WERI-Rb-1 (cell line): ENCODE data around the gene UQCRHL.
A peak's percentile ranks its signal among the peaks of the same experiment; 100 is the strongest.
"Not testable (repeated sequence)": the region's sequence is repeated elsewhere in the genome, so short reads cannot be mapped to it uniquely, and the experiment has no call there.

Experiments
- DNase-seq: peaks from one replicate; pipeline ENCODE4 v3.0.0-alpha.2; 2020
- H3K27ac ChIP-seq: fragments of 250-450 bp; sonication (Bioruptor Pico); 2 replicates; pipeline ENCODE4 v1.5.1; 2020; ENCODE audit warnings: mild to moderate bottlenecking, moderate library complexity
- H3K27me3 ChIP-seq: fragments of 250-450 bp; sonication (Bioruptor Pico); 2 replicates; pipeline ENCODE4 v1.5.1; 2021; ENCODE audit warnings: mild to moderate bottlenecking, low read depth, moderate library complexity; ENCODE audit not compliant: insufficient read depth, severe bottlenecking
- H3K36me3 ChIP-seq: fragments of 250-450 bp; sonication (Bioruptor Pico); 2 replicates; pipeline ENCODE4 v1.5.1; 2020; ENCODE audit warnings: mild to moderate bottlenecking, moderate library complexity
- H3K4me3 ChIP-seq: 2 replicates; pipeline ENCODE4 v1.5.1; 2011; ENCODE audit warnings: low read depth, mild to moderate bottlenecking, control low read depth, low read length
- H3K9me3 ChIP-seq: fragments of 250-450 bp; sonication (Bioruptor Pico); 2 replicates; pipeline ENCODE4 v1.5.1; 2021; ENCODE audit warnings: mild to moderate bottlenecking, moderate library complexity; ENCODE audit not compliant: severe bottlenecking
- CTCF ChIP-seq: IDR thresholded peaks from 2 replicates; pipeline ENCODE4 v1.5.1; 2011; ENCODE audit warnings: low read depth, mild to moderate bottlenecking, control low read depth, inconsistent platforms, low read length

UQCRHL gene

GRCh38 chr1:15849775-15850324 is 42.4 kb upstream of the UQCRHL start:
- no peak for TF ChIP-seq CTCF
- no peaks in the 10 kb centered on the region for H3K9me3 ChIP-seq
- H3K36me3 ChIP-seq, result peaks cover 3% of the 10 kb centered on the region; the same call in 1 of the 2 replicates
- peak overlapping the region; percentile 95 for H3K27ac ChIP-seq
- peak overlapping the region; percentile 81 for H3K4me3 ChIP-seq
- no peaks in the 10 kb centered on the region for H3K27me3 ChIP-seq
- peak; percentile 94 for DNase-seq

GRCh38 chr1:15848929-15849774 is 41.7 kb upstream of the UQCRHL start:
- no peak for TF ChIP-seq CTCF
- peak overlapping the region; percentile 81 for H3K4me3 ChIP-seq
- H3K9me3 ChIP-seq, result no peaks in the 10 kb centered on the region
- H3K27ac ChIP-seq, result peak overlapping the region; percentile 95
- H3K36me3 ChIP-seq, result peaks cover 3% of the 10 kb centered on the region; the same call in 1 of the 2 replicates
- H3K27me3 ChIP-seq, result no peaks in the 10 kb centered on the region
- peak; percentile 96 for DNase-seq

- TF ChIP-seq CTCF, result no peak
- no peak for DNase-seq
- Histone ChIP-seq H3K9me3 (no peaks in the 10 kb centered on the region), H3K27me3 (no peaks in the 10 kb centered on the region), H3K4me3 (peak overlapping the region; percentile 81), H3K36me3 (no peaks in the 10 kb centered on the region), H3K27ac (peak overlapping the region; percentile 95)
Observed at GRCh38 chr1:15848143-15848928, 40.9 kb upstream of the UQCRHL start.

GRCh38 chr1:15847893-15848142 is 40.4 kb upstream of the UQCRHL start:
- H3K9me3 ChIP-seq, result no peaks in the 10 kb centered on the region
- no peaks in the 10 kb centered on the region for H3K27me3 ChIP-seq
- DNase-seq, result no peak
- H3K36me3 ChIP-seq, result no peaks in the 10 kb centered on the region
- TF ChIP-seq CTCF, result no peak
- H3K4me3 ChIP-seq, result peak overlapping the region; percentile 81
- peak overlapping the region; percentile 95 for H3K27ac ChIP-seq

GRCh38 chr1:15847100-15847892 is 39.8 kb upstream of the UQCRHL start, which contains the start of gene SPEN:
SPEN (plus strand) TSS chr1:15847707; CDS start chr1:15848068, 361 bp downstream.
- DNase-seq, result peak; percentile 99

GRCh38 chr1:15846056-15846455 is 38.6 kb upstream of the UQCRHL start:
- not testable (repeated sequence) for DNase-seq, H3K27me3 ChIP-seq, H3K36me3 ChIP-seq, H3K9me3 ChIP-seq, H3K4me3 ChIP-seq, H3K27ac ChIP-seq

More at GRCh38 chr1:15847100-15847892, 39.8 kb upstream of the UQCRHL start, which contains the start of gene SPEN:
- no peaks in the 10 kb centered on the region for H3K9me3 ChIP-seq
- no peaks in the 10 kb centered on the region for H3K27me3 ChIP-seq
- H3K27ac ChIP-seq, result peak within 1 kb of the TSS; percentile 96
- TF ChIP-seq CTCF, result no peak
- H3K36me3 ChIP-seq, result no peaks in the 10 kb centered on the region
- peak within 1 kb of the TSS; percentile 82 for H3K4me3 ChIP-seq
